KOPT-K1 (cell line): Measurements from ENCODE around the gene TGFBR1.

Experiments
- H3K27ac ChIP-seq: fragments of 200-600 bp; sonication (generic); 2 replicates; pipeline ENCODE4 v1.5.1; 2016; ENCODE audit warnings: antibody characterized with exemption, mild to moderate bottlenecking, low read depth, low read length; ENCODE audit not compliant: poor library complexity, severe bottlenecking
- H3K36me3 ChIP-seq: fragments of 200-600 bp; sonication (generic); 2 replicates; pipeline ENCODE4 v1.5.1; 2017; ENCODE audit warnings: antibody characterized with exemption, mild to moderate bottlenecking, low read length, moderate library complexity; ENCODE audit not compliant: insufficient read depth
- H3K9me3 ChIP-seq: fragments of 200-600 bp; sonication (generic); 2 replicates; pipeline ENCODE4 v1.5.1; 2017; ENCODE audit warnings: antibody characterized with exemption, low read length, mild to moderate bottlenecking; ENCODE audit not compliant: insufficient read depth, poor library complexity, severe bottlenecking

Gene TGFBR1

DNA sequence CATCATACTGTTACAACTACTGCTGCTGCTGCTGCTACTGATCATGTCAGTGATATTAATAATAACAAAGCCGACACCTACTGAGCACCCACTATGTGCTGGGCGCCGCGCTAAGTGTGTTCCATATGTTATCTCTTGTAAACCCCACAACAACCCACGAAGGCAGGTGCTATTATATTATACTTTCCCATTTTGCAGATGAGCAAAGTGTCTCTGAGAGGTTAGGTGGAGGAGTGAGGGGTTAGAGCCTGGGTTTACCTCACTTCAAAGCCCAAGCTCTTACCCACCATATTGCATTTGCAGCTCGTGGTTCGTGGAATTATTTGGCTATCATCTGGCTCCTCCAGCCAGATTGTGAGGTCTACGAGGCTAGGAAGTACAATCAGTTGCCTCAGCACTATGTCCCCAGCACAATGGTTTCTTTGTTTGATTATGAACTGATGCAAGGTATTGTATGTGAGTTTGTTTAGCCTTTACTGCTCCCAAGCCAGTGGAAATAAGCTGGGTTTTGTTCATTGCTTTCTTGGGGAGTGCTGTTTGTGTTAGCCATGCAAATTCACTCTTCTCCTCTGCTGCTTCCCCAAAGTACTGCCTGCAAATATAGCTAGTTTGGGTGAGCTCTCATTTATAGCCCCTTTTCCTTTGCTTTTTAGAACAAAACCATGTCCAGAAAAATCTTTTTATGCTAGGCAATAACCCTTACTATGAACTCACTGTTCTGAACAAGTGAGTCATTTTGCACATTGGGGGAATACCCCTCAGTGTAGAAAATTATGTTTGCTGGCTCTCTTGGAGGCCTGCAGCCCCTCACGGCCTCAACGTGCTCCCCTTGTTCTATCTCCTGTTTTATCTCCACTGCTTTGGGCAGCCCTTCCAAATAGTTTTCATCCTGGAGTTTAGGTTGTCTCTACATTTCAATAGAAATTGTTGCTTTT, 68.9 kb downstream of the TGFBR1 start:
- H3K27ac ChIP-seq = no peak overlapping the region
- no peaks in the 10 kb centered on the region for H3K9me3 ChIP-seq
- no peaks in the 10 kb centered on the region for H3K36me3 ChIP-seq

DNA sequence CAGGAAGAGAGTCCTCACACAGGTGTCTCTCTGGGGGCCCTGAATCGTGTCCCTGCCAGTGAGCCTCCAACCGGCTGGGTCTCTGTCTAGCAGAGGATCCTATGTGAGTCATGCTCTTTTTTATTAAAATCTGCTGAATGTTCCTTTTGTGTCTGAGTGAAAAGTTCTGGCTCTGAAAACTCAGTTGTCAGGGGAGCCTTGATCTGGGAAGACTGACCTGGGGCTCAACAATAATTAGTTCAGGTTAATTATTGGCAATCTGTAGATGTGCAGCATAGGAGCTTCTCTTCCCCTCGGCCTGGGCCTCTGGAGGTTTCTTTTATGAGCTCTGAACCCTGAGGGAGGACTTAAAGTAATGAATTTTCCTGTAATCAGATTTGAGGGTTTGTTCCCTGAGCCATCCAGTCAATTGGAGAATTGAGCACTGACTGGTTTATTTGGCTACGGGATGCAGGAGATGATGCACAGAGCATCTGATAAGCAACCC, 71.7 kb downstream of the TGFBR1 start:
- Histone ChIP-seq H3K27ac (no peak overlapping the region), H3K36me3 (no peaks in the 10 kb centered on the region), H3K9me3 (no peaks in the 10 kb centered on the region)

GRCh38 chr9:99177576-99178366, 72.9 kb downstream of the TGFBR1 start:
- Histone ChIP-seq H3K9me3 (no peaks in the 10 kb centered on the region), H3K27ac (no peak overlapping the region), H3K36me3 (no peaks in the 10 kb centered on the region)

GRCh38 chr9:99178912-99179872, 74.3 kb downstream of the TGFBR1 start:
- Histone ChIP-seq H3K27ac (no peak overlapping the region), H3K36me3 (no peaks in the 10 kb centered on the region), H3K9me3 (no peaks in the 10 kb centered on the region)

GRCh38 chr9:99180199-99180598, 75.3 kb downstream of the TGFBR1 start:
- Histone ChIP-seq H3K27ac (no peak overlapping the region), H3K9me3 (no peaks in the 10 kb centered on the region), H3K36me3 (no peaks in the 10 kb centered on the region)

GRCh38 chr9:99180662-99181061, 75.7 kb downstream of the TGFBR1 start:
- H3K9me3 ChIP-seq = no peaks in the 10 kb centered on the region
- no peaks in the 10 kb centered on the region for H3K36me3 ChIP-seq
- no peak overlapping the region for H3K27ac ChIP-seq

DNA sequence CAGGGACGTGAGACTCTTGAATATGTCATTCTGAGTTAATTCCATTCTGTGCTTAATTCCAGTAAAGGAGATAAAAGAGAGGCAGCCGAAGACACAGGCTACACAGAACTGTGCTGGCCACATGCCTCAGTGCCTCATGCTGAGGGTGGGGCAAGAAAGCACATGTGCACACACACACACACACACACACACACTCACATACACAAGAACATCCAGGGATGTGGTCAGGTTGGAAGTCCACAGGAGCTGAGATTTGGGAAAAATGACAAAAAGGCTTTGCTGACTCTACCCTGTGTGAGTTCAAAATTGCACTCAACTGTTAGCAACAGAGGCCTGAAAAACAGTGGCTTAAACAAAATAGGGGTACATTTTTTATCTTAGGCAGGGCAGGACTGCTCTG, 76.3 kb downstream of the TGFBR1 start:
- Histone ChIP-seq H3K36me3 (no peaks in the 10 kb centered on the region), H3K27ac (no peak overlapping the region), H3K9me3 (no peaks in the 10 kb centered on the region)

DNA sequence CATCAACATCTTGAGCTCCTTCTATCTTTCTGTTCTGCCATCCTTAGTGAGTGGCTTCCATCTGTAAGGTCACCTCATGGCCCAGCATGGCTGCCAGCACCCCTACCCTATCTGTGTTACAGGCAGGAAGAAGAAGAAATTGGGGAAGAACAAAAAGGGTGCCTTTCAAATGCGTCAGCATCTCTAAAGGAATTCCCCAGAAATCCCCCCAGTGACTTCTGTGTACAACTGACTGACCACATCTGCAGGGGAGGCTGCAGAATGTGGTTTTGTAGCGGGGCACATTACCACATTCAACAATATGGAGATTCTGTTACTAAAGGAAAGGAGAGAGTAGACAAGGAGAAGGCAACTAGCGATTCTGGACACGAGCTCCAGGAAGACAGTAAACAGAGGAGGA, 76.7 kb downstream of the TGFBR1 start:
- Histone ChIP-seq H3K9me3 (no peaks in the 10 kb centered on the region), H3K27ac (no peak overlapping the region), H3K36me3 (no peaks in the 10 kb centered on the region)

- Histone ChIP-seq H3K27ac (no peak overlapping the region), H3K36me3 (no peaks in the 10 kb centered on the region)
Observed at GRCh38 chr9:99182356-99182755, 77.4 kb downstream of the TGFBR1 start.

GRCh38 chr9:99183616-99184015, 78.7 kb downstream of the TGFBR1 start:
- H3K9me3 ChIP-seq = no peaks in the 10 kb centered on the region
- H3K36me3 ChIP-seq = no peaks in the 10 kb centered on the region
- no peak overlapping the region for H3K27ac ChIP-seq

More at GRCh38 chr9:99182356-99182755, 77.4 kb downstream of the TGFBR1 start:
- H3K9me3 ChIP-seq = no peaks in the 10 kb centered on the region

DNA sequence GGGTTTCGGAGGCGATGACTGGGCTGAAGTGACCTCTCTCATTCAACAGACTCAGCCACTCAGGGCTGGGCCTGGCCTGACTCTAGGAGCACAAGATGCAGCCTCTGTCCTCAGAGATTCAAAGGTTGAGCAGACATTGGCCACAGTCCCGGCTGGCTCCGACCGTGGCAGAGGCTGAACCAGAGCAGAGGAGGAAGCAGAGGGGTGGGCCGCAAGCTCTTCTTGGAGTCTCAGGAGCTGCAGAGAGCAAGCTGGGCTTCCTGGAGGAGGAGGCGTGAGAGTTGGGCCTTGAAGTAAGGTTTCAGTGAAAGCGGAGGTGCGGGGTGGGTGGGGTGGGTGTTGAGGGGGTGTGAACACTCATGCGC, 79.2 kb downstream of the TGFBR1 start:
- no peaks in the 10 kb centered on the region for H3K9me3 ChIP-seq
- H3K27ac ChIP-seq = no peak overlapping the region
- no peaks in the 10 kb centered on the region for H3K36me3 ChIP-seq

DNA sequence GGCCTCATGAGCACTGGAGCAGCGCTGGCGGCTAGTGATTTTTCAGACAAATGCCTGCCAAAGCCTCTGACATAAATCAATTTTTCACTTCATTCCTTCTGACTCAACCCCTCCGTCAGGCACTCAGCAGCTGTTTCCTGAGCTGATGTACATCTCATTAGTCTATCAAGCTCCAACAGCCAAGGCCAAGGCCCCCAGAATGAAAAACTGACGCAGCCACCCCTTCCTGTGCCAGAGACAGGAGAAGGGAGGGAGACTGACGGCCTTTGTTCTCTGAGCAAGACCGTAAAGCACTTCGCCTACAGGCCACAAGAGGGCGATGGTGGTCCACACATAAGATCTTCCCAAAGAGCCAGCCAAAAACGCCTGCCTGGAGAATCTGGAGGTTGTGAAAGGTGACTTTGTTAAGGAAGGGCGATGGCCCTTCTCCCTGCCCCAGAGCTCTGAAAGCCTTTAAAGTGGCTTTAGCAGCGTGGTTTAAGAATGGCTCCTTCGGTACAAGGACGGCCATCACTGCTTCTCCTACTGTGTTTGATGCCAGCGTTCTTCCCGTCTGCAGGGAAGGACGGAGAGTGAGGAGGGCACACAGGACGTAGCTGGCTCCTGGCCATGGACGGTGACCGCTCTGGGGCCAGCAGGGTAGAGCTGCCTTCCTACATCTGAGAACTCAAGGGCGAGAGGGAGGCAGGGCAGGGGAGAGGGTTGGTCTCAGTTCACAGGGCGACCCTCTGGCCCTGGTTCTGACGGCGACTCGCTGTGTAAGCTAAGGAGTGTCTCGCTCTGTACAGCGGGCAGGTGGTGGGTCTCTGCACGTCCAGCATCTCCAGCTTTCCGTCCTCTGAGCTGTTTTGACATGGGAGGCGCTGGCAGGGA, 79.8 kb downstream of the TGFBR1 start:
- Histone ChIP-seq H3K36me3 (no peaks in the 10 kb centered on the region), H3K27ac (no peak overlapping the region), H3K9me3 (no peaks in the 10 kb centered on the region)

DNA sequence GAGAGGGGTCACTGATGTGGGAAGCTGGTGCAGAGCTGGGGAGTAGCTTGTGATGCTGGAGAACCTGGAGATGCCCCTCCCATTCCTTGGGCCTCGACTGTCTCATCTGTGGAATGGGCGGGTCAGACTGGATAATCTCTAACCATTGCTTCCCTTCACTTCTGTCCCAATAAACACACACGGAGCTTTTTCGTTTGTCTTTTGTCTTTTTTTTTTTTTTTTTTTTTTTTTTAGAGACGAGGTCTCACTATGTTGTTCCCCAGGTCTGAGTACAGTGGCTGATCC, 80.4 kb downstream of the TGFBR1 start:
- H3K9me3 ChIP-seq = no peaks in the 10 kb centered on the region
- H3K36me3 ChIP-seq = no peaks in the 10 kb centered on the region
- H3K27ac ChIP-seq = no peak overlapping the region

DNA sequence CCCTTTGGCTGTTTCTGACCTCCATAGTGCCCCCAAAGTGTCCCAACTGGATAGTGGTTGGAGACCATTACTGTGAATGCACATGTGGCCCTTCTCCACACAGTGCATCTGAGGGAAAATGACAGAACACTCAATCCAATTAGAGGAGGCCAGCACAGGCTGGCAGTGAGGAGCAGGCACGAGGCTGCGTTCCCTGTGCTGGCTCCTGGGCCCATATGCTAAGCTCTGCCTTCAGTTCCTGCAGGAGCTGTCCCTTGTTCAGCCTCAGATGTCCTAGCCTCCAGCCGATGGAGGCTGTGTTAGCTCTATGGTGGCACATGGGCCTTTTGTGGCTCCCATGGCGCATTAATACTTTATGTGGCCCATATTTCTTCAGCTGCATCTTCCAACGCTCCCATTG, 81.0 kb downstream of the TGFBR1 start:
- no peak overlapping the region for H3K27ac ChIP-seq
- H3K9me3 ChIP-seq = no peaks in the 10 kb centered on the region
- no peaks in the 10 kb centered on the region for H3K36me3 ChIP-seq
